ENCODE results near the gene POLR2C.
A peak's percentile ranks its signal among the peaks of the same experiment; 100 is the strongest.
"Not testable (repeated sequence)": the region's sequence is repeated elsewhere in the genome, so short reads cannot be mapped to it uniquely, and the experiment has no call there.

The POLR2C gene

DNA sequence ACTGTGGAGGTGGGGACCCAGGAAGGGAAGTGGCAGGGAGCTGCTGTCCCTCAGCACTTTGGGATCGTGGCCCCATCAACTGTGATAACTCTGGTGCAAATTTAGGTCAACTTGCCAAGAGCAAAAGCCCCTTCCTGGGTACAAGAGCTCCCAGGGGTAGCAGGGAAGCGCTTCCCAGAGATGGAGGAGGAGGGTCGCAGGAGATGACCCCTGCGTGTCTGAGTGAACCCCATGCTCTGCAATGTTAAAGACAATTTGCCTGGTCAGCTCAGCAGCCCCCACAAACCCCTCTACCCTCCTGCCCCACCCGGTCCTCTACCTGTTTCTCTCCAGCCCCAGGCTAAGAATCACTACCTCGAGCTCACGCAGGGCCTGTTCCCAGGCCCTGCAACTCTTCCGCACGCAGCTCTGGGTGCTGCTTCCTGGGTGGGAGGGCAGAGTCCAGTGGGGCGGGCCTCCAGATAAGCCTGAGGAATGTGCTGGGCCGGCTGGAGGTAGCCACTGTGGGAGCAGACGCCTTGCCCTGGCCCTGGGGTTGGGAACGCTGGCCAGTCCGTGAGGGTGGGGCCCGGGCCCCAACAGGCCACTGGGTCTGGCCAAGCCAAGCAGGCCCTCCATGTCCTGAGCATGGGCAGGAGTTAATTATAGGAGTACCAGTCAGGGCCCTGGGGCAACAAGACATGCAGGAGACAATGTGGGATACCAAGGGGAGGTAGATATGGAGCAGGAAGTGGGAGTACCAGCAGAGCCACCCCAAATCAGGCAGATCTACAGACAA is 17.7 kb downstream of the POLR2C start:
- no peak for DNase-seq (ENCODE audit: low spot score)

- peak; percentile 71 for DNase-seq (ENCODE audit: low spot score)
Measured at GRCh38 chr16:57480754-57481230, 18.3 kb downstream of the POLR2C start.

DNA sequence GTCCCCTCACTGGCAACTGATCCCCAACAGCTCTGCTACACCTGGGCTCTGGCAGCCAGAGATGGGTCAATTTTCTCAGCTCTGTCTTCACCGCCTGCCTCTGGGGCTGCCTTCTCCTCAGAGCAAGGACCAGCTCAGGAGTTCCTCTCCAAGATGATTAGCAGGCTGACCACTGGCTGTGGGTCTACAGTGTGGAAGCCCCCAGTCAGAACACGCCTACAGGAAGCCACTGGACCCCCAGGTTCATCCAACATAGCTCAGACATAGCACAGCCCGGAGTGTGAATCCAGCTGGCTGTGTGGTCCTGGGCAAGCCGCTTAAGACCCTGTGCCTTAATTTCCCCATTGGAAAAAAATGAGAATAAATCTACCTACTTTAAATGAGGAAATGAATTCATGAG is 18.9 kb downstream of the POLR2C start:
- no peak for DNase-seq (ENCODE audit: low spot score)

DNA sequence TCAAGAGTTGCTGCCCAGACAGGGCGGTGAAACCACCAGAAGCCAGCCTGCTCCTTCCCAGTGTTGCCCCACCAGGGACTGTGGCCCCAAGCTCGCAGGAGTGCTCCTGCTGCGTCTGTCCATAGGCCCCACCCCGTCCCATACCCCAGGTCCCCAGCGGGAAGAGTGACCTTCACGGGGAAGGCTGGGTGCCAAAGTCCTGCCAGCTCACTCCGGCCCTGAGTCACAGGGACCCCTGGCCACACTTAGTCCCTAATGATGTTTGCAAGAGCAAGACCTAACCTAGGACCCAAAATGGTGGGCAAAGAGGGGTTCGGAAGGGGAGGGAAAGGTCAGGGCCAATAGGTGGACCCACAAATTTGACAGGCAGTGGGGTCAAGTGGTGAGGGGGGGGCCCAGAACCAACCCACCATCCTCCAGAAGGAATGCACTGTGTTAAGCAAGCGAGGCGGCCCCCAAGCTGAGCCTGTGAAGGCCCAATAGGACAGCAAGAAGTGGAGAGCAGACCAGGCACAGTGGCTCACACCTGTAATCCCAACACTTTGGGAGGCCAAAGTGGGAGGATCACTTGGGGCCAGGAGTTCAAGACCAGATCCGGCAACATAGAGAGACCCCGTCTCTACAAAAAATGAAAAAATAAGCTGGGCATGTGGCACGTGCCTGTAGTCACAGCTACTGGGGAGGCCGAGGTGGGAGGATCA is 20.5 kb downstream of the POLR2C start:
- DNase-seq (ENCODE audit: low spot score), result no peak

DNA sequence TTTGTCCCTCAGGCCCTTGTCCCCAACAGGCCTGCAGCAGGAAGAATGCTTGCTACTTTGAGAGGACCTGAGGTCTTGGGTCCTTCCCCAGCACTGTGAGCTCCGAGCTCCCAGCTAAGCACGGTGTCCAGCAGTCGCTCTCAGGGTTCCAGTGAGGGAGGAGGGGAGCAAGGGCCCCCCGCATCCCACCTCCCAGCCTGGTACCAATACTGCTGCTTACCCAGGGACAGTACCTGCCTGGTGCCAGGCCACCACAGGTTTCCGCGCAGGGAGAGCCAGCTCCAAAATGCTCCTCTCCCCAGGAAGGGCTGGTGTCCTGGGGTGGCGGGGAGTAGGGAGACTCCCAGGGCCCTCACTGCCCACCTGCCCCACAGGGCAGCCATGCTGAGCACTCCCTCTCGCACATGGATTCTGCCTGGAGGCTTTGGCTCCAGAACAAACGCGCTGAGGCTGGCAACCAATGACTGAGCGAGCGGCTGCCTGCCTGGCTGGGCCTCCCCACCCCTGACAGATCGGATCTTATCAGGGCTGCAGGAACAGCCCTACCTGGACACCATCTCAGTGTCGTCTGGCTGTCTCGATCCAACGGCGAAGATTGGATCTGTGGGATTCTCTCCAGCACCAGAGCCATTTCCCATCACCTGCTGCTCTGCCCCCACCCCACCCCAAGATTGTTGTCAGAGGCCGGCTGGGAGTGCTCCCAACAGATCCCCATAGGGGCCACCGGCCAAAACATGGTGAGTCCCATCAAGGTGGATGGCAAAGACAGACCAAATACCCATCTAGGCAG is 21.4 kb downstream of the POLR2C start:
- peak; percentile 89 for DNase-seq (ENCODE audit: low spot score)

DNA sequence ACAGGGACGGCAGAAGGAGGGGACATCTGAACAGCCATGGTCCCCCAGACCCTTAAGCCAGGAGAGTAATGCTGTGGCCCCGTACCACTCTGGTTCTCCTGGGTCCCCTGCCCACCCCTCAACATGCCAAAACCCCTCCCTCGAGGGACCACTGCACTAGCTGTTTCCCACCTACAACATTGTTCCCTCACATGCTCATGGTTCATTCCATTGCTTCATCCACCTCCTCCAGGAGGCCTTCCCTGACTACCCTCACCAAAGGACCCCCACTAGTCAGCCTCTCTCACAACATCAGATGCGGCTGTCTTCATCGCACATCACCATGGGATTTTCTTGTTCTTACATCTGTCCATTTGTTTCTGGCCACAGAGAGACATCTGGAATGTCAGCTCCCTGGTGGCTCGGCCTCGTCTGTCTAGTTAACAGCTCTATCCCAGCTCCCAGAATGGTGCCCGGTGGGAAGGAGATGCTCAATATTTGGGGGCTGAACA is 22.1 kb downstream of the POLR2C start:
- no peak for DNase-seq (ENCODE audit: low spot score)

DNA sequence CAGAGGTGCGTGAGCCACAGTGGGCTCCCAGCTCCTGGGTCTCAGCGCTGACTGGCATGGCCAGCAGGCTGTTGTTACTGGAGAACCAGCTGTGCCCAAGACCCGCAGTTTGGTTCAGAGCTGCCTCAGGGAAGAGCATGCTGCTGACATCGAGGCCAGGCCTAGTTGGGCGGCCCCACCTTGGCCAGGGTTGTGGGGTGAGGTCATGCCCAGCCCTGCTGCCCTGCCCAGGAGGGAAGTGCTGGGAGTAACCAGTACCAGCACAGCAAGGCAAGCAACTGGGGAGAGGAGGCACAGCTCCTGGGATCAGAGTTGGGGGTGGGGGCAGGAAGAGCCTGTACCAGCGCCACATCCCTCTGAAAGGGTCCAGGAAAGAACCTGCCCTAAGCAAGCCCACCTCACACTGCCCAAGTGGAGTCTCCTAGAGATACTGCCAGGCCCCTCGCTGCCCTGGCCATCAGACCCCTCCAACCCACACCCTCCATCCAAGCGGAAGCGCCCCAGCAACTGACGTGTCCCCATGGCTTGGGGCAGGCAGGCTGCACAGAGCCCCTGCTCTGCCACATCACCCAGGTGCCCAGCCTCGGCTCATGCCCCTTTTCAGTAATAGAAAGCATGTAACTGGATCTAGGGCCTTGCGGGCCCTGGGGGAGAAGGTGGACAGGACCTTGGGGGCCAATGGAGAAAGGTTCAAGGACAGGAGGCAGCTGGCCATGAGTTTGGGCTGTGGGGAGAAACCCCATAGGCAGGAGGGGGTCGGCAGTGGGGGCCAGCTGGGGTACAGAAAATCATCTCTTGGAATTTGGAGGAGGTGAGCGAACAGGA is 22.8 kb downstream of the POLR2C start:
- DNase-seq (ENCODE audit: low spot score), result no peak

- DNase-seq (ENCODE audit: low spot score), result peak; percentile 68
Measured at GRCh38 chr16:57485916-57486857, 23.7 kb downstream of the POLR2C start, which contains the start of gene DOK4. DOK4 (minus strand) TSS chr16:57486493; CDS start chr16:57479507, 6,986 bp downstream.

GRCh38 chr16:57486858-57487834 is 24.7 kb downstream of the POLR2C start:
- no peak for DNase-seq (ENCODE audit: low spot score)

DNA sequence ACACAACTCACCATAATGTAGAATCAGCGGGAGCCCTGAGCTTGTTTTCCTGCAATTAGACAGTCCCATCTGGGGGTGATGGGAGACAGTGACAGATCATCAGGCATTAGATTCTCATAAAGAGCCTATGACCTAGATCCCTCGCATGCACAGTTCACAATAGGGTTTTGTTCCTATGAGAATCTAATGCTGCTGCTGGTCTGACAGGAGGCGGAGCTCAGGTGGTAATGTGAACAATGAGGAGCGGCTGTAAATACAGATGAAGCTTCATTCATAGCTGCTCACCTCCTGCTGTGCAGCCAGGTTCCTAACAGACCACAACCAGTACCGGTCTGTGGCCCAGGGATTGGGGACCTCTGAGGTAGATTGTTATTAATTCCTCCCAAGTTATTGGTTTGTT is 26.8 kb downstream of the POLR2C start:
- DNase-seq (ENCODE audit: low spot score), result no peak

- DNase-seq (ENCODE audit: low spot score), result no peak
Measured at GRCh38 chr16:57493767-57494166, 31.3 kb downstream of the POLR2C start.

DNA sequence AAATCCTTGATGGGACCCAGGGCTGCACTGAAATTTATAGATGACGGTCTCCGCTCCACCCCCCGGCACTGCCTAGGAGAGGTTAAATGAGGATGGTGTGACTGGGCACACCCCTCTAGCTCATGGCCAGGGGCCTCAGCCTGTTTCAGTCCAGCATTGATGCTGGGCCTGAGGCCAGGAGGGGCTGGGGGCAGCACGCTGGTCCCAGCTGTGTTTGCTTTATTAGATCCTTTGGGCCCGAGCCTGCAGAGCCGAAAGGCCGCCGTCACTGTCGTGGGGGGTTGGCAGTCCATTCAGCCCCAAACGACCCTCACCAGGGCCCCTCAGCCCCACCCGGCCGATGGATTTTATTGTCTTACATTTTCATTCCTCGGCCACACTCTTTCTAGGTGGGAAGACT is 34.6 kb downstream of the POLR2C start:
- DNase-seq (ENCODE audit: low spot score), result no peak

- DNase-seq (ENCODE audit: low spot score), result no peak
Measured at GRCh38 chr16:57498031-57498430, 35.6 kb downstream of the POLR2C start.

DNA sequence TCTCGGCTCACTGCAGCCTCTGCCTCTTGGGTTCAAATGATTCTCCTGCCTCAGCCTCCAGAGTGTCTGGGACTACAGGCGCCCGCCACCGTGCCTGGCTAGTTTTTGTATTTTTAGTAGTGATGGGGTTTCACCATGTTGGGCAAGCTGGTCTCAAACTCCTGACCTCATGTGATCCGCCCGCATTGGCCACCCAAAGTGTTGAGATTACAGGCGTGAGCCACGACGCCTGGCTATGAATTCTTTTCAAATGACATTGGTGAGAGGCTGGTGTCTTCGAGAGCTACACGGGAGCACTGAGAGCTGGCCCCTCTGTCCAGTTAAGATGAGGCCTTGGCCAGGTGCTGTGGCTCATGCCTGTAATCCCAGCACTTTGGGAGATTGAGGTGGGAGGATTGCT is 37.5 kb downstream of the POLR2C start:
- DNase-seq (ENCODE audit: low spot score), result not testable (repeated sequence)

GRCh38 chr16:57500578-57501111 is 38.2 kb downstream of the POLR2C start:
- no peak for DNase-seq (ENCODE audit: low spot score)

- no peak for DNase-seq (ENCODE audit: low spot score)
Measured at GRCh38 chr16:57501492-57501891, 39.0 kb downstream of the POLR2C start.

DNA sequence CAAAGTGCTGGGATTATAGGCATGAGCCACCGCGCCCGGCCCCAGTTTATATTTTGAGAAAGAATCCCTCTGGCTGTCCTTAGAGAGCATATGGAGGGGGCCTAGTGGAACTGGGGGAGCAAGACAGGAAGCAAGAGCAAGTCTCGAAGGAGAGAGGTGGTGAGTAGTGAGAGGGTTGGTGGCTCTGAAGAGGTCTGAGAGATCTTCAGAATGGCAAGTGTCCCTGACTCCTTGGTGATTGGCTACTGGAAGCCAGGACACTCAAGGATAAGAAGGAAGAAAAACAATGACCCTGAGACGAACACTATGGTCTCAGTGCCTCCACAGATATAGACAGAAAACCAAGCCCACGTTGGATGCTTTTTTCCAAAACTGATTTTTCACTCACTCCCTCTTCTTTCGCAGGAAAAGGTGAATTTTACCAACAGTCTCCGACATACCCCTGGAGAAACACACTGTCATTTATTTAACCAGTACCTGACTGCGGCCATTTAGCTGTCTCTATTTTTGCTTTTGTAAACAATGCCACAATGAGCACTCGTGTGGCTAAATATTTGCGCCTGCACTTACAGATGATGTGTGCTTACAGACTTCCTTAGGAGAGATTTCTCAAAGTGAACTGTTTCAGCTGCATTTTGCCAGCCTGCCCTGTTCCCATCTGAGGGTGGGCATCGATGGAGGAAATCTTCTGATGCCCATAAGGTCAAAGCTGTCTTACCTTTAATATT is 39.7 kb downstream of the POLR2C start:
- no peak for DNase-seq (ENCODE audit: low spot score)

DNA sequence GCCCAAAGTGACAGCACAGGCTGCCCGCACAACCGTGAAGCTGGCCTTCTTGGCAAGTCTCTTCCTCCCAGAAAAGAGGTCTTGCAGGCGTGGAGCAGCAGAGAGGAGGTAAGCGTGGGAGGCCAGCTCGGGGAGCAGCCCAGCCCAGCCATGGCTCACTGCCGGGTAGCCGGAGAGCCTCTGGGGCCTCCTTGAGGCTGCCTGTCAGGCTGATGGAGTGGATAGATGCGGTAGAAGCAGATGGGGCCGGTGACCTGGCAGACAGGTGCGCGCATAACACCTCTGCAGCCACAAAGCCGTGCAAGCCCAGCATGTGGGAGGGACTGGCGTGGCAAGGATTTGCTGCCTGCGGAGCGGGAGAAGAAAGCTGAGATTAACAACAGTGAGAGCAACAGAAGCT is 40.9 kb downstream of the POLR2C start:
- peak; percentile 30 for DNase-seq (ENCODE audit: low spot score)
